H54 (cell line): ENCODE results near the gene NPAS3.

Source experiments
- DNase-seq: peaks from one replicate; pipeline ENCODE4 v3.0.0; 2011; ENCODE audit warnings: low spot score, mixed read lengths; ENCODE audit not compliant: insufficient read length
- FAIRE-seq: peaks from 3 replicates; lab custom pipeline; 2011; peaks lifted over from hg19 to GRCh38; lab: Jason Lieb, UNC
- POLR2A ChIP-seq: IDR thresholded peaks from 2 replicates; pipeline ENCODE4 v1.6.1; 2011; ENCODE audit warnings: low read depth, mild to moderate bottlenecking, low read length

The NPAS3 gene

DNA sequence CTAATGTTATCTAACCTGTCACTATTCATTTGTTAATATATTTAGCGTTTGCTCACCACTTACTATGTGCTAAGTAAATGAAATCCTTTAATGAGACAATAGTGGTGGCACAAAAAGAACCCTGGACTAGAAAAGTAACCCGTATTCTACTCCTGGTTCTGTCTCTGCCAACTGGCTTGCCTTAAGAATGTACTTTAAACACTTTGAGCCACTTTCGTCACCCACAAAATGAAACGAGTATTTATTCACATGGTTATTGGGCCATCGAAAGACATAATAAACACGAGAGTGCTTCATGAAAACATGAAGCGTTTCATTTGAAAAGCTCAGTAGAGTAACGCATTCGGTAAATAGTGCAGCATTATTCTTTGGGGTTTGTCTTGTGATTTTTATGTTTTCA lies 757.5 kb downstream of the NPAS3 start:
- DNase-seq (no peak), FAIRE-seq (no peak)
- no peak for TF ChIP-seq POLR2A

DNA sequence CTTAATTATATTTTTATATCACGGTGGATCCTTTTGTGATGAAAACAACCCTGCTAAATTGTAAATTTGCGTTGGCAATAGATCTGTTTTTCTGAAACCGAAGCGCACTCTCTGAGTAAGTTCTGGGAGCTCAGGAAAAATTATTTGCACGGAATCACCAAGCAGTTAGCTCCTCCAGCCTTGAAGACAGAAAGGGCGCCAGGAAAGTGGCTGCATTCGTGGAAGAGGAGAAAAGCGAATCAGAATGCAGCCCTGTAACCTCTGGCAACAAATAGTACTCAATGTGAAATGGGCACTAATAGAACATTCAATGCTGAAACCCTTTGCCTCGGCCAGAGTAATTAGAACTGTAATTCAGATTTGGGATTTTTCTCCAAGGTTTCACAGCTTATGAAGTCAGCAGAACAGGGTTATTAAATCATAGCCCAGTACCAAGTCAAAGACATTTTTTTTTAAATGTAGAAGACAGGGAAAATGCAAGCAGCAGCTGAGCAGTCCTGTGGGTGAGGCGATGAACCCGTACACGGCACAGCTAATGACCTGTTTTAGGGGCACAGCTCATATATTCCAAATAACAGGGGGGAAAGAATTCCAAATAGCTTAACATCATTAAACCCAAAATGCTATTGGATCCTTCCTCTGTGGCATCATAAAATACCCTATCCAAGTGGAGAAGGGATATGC lies 760.8 kb downstream of the NPAS3 start:
- TF ChIP-seq POLR2A: no peak
- no peak for FAIRE-seq
- DNase-seq: no peak

DNA sequence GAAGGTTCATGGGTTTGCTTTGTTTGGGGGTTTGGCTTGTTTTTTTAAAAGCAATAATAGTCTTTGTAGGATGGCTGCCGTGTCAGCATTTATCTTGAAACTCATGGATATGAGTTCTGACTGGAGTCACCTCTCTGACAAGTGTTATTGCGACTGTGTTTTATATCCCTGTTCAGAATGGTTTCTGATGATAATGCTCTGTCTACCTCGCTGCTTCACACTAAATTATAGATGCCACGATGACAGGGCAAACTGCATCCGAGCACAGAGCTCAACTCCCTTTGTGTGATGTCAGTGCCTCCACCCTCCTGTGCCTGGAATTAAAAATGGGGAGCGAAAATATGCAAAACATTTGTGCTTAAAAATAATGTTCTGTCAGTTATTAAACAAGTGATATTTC lies 761.4 kb downstream of the NPAS3 start:
- DNase-seq (no peak), FAIRE-seq (no peak)
- TF ChIP-seq POLR2A: no peak

DNA sequence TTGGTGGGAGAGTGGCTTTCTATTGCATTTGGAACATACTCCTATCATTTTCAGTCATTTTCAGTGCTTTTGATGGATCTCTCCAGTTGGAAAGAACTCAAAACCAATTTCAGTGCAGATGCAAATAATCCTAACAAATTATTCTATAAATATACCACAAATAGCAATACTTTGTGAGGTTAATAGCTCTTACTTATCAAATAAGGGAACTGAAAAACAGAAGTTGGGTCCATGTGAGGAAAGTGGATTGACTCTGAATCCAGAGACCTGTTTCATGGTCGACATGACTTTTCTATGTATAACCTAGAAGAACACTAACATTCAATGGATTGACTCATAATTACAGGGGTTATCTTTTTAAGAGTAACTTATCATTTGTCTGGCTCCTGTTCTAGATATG lies 763.6 kb downstream of the NPAS3 start:
- no peak for TF ChIP-seq POLR2A
- no peak for FAIRE-seq

DNA sequence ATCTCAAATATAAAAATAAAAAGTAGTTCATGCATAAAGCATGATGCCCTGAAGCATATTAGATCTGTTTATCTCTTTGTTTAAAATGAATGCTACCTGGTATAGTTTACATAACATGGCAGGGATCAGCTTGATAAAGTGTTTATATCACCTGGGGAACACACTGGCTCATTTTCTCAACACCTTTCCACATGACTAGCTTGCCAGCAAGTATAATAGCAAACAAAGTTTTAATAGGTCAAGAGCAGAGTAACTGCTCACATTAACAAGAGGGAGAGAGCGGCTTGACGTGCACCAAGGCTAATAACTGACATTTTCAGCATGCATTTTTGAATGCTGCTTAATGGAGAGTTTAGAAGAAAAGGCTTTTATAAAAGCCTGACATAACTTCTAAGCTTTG lies 765.8 kb downstream of the NPAS3 start:
- FAIRE-seq (no peak), DNase-seq (no peak)
- TF ChIP-seq POLR2A: no peak

More for the DNA sequence above, 763.6 kb downstream of the NPAS3 start:
- no peak for DNase-seq

DNA sequence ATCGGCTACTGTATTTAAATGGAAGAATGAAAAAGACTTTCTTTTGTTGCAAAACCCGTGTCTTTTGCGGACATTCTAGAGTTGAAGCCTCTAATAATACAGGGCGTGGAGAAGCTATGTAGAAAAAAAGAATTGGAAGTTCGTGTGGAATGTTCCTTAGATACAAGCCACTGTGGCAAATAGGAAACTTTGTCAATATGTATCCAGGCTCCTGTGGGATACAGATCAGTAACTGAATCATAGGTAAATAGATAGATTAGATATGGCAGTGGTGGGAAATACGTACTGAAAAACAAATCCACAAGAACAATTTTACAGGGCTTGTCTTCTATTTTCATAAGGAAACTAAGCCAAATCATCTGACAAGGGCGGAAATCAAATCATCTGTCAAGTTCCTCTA lies 766.8 kb downstream of the NPAS3 start:
- FAIRE-seq: no peak
- TF ChIP-seq POLR2A: no peak
- no peak for DNase-seq

DNA sequence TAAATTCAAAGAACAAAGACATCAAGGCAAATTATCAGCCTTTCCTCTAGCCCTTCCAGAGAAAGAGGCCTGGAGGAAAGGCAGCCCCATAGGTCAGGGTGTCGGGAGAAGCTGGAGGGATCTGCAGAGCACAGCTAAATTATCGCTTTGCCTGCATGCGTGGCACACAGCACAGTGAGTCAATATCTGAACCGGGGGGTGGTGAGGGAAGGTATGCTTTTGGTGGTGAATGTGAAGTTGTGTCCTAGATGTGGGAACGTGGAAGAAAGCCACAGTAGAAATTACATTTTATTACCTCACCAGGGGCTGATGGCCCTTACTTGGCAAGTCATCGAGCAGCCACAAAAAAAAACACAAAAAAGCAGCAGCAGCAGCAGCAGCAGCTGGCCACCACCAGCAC lies 769.0 kb downstream of the NPAS3 start:
- FAIRE-seq (no peak), DNase-seq (no peak)
- no peak for TF ChIP-seq POLR2A

- no peak for DNase-seq
- no peak for TF ChIP-seq POLR2A
- FAIRE-seq: no peak
Observed at GRCh38 chr14:33709283-33709682, 770.6 kb downstream of the NPAS3 start.

DNA sequence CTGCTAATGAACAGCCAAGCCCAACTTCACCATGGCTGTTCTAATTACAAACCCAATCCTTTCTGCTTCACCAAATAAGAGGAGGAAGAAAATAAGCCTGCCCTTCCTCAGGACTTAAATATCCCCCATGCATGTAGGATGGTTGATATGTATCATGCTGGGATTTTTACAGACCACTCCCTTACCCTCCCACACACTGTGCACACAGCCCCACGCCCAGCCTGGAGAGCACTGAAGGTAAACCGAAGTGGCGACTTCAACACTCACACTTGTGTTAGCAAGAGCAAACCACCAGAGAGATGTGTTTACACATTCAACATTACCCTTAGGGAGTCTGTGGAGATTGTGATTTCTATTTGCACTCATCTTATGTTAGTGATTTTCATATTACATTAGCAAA lies 771.0 kb downstream of the NPAS3 start:
- no peak for TF ChIP-seq POLR2A
- FAIRE-seq: no peak
- DNase-seq: no peak

GRCh38 chr14:33710273-33710672 lies 771.6 kb downstream of the NPAS3 start:
- no peak for TF ChIP-seq POLR2A
- FAIRE-seq: no peak
- no peak for DNase-seq

- no peak for FAIRE-seq
- TF ChIP-seq POLR2A: no peak
Observed at GRCh38 chr14:33711194-33711593, 772.5 kb downstream of the NPAS3 start.

DNA sequence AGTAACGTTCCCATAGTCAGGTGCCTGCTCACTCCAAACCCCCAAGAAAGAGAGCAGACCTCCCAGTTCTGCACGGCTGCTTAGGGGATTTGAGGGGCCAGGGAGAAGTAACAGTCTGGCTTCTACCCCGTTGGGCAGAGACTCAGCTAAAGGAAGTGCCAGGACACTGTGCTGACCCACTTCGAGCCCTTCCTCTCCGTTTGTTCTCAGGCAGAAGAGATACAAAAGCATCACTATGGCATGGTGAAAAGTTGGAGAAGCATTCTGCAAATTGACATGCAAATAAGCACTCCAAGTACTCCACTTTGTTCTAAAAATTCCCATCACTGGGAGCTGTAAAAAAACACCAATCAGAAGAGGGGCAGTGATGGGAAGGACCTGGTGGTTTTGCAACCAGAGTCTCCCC lies 773.1 kb downstream of the NPAS3 start:
- TF ChIP-seq POLR2A: no peak
- FAIRE-seq (no peak), DNase-seq (no peak)

More at GRCh38 chr14:33711194-33711593, 772.5 kb downstream of the NPAS3 start:
- DNase-seq: no peak

DNA sequence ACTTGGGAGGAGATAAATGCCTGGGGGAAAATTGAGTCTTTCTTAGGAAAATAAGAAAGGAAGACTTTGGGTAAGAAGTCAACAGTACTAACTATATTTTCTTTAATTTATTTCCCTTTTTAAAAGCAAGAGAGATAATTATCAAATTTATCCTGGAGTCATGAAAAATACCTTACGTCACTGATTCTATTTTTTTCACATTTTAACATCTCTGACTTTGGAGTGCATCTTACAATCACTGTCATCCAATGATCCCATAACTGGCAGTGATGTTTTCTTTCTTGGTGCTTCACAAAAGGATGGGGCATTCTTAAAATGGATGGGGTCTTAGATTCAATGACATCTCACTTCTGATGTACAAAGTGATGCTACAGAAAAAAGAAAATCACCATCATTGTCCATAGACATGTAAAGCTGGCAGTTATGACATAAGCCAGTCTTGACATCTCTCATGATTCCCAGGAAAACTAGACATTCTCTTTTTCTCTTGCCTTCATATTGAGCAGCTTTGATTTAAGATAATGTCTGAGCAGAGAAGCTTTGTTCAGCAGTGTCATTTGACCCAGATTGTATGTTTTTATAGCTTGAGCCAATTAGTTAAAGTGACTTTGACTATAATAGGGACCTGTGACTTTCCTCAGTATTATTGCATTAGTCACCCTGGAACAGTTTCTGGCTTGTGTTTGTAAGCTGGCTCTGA lies 776.0 kb downstream of the NPAS3 start:
- DNase-seq (no peak), FAIRE-seq (no peak)
- no peak for TF ChIP-seq POLR2A

- TF ChIP-seq POLR2A: no peak
- DNase-seq (no peak), FAIRE-seq (no peak)
Observed at GRCh38 chr14:33715227-33715528, 776.5 kb downstream of the NPAS3 start.

GRCh38 chr14:33716921-33717320 lies 778.2 kb downstream of the NPAS3 start:
- FAIRE-seq: no peak
- no peak for TF ChIP-seq POLR2A
- no peak for DNase-seq

GRCh38 chr14:33717866-33718265 lies 779.2 kb downstream of the NPAS3 start:
- TF ChIP-seq POLR2A: no peak
- no peak for FAIRE-seq

More at GRCh38 chr14:33717866-33718265, 779.2 kb downstream of the NPAS3 start:
- DNase-seq: no peak
